Left lobe of liver (tissue), 1 donor: Measurements from ENCODE around the gene MDC1. TPM values are rescaled to one million over a fixed set of nuclear protein-coding genes. Genes with fewer than 3 reads are reported as not detected.

ENCODE experiments used
- total RNA-seq: library from RNA; stranded (reverse); gene quantifications from one replicate; pipeline ENCODE4 v1.2.1, GENCODE V29; 2021
- donor health status: DM: no; HTN: yes; CAD: no.

Gene MDC1
- total RNA-seq, 1 donor from 2014 or later: 13.7 TPM

Other genes starting within 250 kb of the MDC1 start
- gene HLA-E, start 227.8 kb downstream of the MDC1 start, total RNA-seq: 141 TPM
- gene GNL1, start 160.8 kb downstream of the MDC1 start, total RNA-seq: 24.0 TPM
- 2.3 TPM for gene PRR3, start 160.0 kb downstream of the MDC1 start, total RNA-seq
- 24.4 TPM for gene ABCF1, start 145.8 kb downstream of the MDC1 start, total RNA-seq
- 49.8 TPM for gene PPP1R10, start 100.0 kb downstream of the MDC1 start, total RNA-seq
- 53.3 TPM for gene MRPS18B, start 99.4 kb downstream of the MDC1 start, total RNA-seq
- gene ATAT1, start 90.4 kb downstream of the MDC1 start, total RNA-seq: 5.1 TPM
- 13.8 TPM for gene C6orf136, start 70.1 kb downstream of the MDC1 start, total RNA-seq
- gene DHX16, start 44.3 kb downstream of the MDC1 start, total RNA-seq: 15.2 TPM
- gene PPP1R18, start 30.6 kb downstream of the MDC1 start, total RNA-seq: 10.6 TPM
- 1.8 TPM for gene NRM, start 26.3 kb downstream of the MDC1 start, total RNA-seq
- 219 TPM for gene TUBB, start 3.1 kb upstream of the MDC1 start, total RNA-seq
- 45.9 TPM for gene FLOT1, start 25.4 kb upstream of the MDC1 start, total RNA-seq
- gene IER3, start 27.3 kb upstream of the MDC1 start, total RNA-seq: 5.8 TPM
- 5.1 TPM for gene DDR1, start 167.2 kb upstream of the MDC1 start, total RNA-seq
- gene GTF2H4, start 190.9 kb upstream of the MDC1 start, total RNA-seq: 21.7 TPM
- 28.9 TPM for gene VARS2, start 197.0 kb upstream of the MDC1 start, total RNA-seq
- not detected for gene SFTA2, start 214.9 kb upstream of the MDC1 start, total RNA-seq
- not detected for gene MUCL3, start 223.7 kb upstream of the MDC1 start, total RNA-seq